NCI-H2081 treated with DMSO at 0.1 percent for 48 hours (cell line): ENCODE results near the gene ARRDC1.
A peak's percentile ranks its signal among the peaks of the same experiment; 100 is the strongest.
"Not testable (repeated sequence)": the region's sequence is repeated elsewhere in the genome, so short reads cannot be mapped to it uniquely, and the experiment has no call there.

Experiments
- DNase-seq: peaks from one replicate; lab custom pipeline; 2025; lab: John Stamatoyannopoulos, UW

Gene ARRDC1

DNA sequence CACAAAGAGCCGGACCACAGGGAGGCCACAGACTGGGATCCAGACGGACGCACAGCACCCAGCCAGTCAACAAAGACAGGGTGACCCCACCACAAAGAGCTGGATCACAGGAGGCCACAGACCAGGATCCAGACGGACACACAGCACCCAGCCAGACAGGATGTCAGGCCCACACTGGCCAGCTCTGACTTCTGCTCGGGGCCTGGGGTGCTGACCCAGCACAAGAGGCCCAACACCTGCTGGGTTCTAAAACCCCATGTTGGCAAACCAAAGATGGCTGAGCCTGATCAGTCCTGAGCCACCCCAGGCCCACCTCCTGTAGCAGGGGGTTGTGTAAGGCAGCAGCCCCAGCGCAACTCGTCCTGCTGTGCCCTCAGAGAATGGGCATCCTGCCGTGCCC, 21.5 kb upstream of the ARRDC1 start:
- DNase-seq: no peak

DNA sequence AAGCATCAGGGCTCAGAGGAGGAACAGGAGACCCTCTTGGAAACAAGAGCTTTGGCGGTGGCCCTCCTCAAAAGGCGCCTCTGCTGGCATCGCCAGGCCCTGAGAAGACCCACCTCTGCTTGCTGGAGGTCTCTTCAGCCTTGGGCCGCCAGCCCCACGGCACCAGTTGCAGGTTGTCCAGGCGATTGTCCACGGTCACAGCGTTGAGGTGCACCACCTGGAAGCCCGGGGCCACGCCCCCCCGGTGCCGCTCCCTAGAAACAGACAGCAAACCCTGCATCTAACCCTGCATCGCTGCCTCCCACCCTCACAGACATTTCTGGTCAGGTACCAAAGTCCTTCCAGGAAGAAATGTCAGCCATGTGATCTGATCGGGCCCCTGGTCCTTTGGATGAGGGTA, 18.6 kb upstream of the ARRDC1 start:
- no peak for DNase-seq

DNA sequence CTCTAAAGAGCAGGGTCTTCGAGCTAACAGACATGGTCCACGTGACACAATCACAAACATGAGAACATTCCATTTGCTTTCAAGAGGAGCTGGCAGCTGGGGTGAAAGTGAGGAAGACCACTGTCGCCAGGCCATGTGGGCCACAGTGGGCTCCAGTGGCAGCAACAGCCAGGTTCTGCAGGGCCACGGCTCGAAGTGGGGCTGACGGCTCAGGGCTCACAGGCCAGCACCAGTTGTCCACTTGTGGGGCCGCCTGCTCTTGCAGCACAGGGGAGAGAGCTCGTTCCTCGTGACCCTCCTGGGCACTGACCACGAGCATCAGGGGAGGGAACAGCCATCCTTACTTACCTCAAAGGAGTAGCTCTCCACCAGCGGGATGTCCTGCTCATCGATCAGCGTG, 17.2 kb upstream of the ARRDC1 start:
- no peak for DNase-seq

DNA sequence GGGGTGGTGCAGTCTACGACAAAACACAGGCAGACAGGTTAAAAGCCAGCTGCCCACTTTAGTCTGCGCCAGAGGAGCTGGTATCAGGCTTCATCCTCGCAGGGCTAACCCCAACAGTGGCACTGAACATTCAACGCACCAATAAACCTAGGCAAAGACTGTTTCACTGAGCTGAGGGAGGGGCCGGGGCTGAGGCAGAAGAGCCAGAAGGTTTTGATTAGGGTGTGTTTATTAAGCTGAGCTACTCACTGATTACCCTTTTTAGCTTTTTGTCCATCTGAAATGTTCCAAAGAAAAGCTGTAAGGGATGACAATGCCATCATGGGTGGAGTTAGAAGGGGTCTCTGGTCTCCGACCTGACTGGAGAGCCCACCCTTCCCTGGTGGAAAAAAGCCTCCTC, 16.6 kb upstream of the ARRDC1 start:
- no peak for DNase-seq

DNA sequence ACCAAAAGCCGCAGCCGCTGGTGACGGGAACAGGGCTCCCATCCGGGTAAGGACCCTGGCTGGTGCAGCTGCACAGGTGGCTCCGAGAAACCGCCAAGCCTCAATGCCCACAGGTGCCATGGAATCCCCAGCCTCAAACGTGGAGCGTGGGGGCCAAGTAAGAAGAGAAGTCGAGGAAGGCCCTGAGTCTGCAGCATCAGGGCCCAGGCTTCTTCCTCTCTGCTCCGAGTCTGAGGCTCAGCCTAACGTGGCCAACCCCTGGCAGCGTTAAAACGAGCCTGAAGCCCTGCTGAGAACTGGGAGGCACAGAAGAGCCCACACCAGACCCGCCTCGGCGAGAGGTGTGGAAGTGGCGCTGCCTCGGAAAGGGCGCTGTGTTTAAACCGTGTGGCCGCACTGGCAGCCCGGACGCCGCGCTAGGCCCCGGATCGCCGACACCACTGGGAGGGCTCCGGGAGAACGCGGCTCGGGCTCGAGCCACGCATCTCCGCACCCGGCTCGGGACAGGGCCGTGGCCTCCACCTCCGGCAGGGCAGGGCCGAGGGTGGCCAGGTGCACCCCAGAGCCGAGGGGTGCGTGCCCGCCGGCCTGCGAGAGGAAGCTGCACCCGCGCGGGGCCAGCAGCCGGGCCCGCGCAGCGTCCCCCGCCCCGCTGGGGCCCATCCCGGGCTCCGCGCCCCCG, 15.9 kb upstream of the ARRDC1 start:
- no peak for DNase-seq

DNA sequence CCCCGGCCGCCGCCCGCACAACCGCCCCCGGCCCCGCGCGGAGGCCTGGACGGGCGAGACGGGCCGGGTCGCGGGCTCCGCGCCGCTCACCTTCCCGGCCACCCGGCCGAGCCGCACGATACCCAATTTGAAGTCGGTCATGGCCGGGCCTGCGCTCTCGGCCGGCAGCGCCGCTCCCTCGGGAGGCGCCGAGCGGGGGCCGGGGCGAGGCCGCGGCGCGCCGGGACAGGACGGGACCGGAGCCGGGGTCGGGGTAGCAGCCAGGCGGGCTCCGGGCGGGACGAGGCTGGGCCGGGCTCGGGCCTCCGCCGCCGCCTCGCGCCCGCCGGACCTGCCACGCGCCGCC, 15.4 kb upstream of the ARRDC1 start:
- DNase-seq: no peak

DNA sequence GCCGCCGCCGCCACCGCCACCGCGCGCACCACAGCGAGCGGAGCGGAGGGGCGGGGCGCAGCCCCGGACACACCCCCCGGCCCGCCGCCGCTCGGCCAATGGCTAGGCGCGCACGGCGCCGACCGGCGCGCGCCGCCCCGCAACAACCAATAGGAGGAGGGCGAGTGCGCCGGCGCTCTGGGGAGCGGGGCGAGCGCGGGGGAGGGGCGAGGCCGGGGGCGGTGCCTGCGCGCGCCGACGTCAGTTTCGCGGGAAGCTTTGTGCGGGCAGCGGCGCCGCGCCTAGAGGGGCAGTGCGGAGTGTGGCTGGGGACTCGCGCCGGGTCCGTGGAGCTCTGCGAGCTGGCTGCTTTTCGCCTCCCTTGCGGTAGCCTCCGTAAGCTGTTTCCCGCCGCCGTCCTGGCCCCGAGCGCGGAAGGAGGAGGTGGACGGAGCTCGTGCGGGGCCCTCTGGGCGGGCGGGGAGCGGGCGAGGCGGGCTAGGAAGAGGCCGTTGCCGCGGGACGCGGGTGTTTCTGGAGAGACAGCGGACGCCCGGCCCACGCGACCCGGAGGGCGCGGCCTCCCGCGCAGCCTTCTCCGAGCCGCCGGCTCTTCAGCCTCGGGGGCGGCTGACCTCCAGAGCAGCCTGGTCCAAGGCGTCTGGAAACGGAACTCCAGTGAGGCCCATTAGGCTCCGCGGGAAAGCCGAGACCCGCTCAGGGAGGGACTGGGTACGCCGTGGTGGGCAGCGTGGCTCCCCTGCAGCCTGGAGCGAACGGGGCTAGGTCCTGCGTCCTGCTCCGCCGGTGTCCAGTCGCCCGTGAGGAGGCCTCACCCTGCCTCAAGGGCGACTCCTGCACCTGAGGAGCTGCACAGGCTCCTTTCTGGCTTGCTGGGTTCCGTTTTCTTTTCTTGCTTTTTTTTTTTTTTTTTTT, 14.8 kb upstream of the ARRDC1 start, which contains the start of gene ZMYND19:
Gene ZMYND19, minus strand, starts transcription at position 44 of the 915 bp plus-strand sequence. CDS start 249 bp downstream, outside the sequence.
- peak; percentile 24 for DNase-seq

DNA sequence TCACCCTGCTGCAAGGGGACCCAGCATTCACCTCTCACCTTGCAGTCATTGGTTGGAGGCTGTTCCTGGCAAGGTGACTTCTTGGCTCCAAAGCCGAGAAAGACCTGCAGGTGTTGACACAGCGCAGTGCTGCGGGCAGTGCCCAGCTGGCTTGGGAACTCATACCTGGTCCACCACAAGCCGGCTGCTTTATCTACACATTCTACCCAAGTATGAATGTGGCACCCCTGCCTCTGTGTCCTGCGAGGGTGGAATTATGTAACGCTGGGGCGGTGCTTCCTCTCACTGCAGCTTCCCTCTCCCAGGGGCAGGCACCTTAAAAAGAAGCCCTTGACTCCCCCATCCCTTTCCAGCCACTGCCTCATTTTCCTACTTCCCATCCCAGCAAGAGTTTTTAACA, 12.7 kb upstream of the ARRDC1 start:
- no peak for DNase-seq

DNA sequence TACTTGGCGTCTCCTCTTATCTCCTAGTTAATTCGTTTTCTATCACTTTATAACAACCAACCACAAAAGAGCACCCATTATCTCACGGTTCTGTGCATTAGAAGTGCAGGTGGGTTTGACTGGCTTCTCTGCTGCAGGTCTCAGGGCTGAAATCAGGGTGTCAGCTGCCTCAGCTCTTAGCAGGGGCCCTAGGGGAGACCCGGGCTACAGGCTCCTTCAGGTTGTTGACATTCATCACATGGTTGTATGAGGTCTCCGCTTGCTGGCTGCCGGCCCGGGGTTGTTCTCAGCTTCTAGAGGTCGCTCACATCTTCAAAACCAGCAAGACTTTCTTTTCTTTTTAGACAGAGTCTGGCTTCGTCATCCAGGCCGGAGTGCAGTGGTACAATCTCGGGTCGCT, 12.3 kb upstream of the ARRDC1 start:
- no peak for DNase-seq

DNA sequence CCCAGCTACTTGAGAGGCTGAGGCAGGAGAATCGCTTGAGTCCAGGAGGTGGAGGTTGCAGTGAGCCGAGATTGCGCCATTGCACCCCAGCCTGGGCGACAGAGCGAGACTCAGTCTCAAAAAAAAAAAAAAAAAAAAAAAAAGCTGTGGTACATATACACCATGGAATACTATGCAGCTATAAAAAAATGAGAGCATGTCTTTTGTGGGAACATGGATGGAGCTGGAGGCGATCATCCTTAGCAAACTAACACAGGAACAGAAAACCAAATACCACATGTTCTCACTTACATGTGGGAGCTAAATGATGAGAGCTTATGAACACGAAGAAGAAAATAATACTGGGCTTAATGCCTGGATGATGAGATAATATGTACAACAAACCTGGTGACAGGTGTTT, 8.9 kb upstream of the ARRDC1 start:
- not testable (repeated sequence) for DNase-seq

DNA sequence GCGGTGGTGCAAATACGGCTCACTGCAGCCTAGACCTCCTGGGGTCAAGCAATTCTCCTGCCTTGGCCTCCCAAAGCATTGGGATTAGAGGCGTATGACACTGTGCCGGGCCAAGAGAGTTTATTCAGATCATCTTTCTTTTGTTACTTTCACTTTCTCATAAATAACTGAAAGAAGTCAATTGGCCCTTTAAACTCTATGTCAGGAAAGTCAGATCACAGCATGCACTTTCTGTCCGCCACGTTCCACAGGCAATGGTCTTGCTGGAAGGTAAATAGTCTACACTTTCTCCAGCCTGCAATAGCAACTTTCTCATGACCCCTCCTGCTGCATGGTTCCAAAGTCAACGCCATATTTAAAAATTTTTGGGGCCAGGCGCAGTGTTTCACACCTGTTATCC, 6.5 kb upstream of the ARRDC1 start:
- no peak for DNase-seq

DNA sequence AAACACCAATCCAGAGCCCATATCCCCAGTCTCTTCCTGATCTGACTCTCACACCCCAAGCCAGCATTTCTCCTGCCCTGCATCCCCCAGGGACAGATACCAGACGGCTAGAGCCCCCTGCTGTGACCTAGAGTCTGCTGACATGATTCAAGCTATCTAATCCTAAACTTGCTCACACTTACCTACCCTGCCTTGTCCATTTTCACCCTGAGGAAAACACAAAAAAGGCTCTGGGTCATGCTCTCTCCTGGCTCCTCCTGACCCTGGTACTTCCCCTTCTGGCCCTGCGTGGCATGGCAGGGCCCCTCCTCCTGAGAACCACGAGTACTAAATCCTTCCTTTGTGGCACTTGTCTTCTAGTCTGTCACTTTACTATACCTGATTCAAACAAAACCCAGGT, 2.8 kb upstream of the ARRDC1 start:
- DNase-seq: no peak

DNA sequence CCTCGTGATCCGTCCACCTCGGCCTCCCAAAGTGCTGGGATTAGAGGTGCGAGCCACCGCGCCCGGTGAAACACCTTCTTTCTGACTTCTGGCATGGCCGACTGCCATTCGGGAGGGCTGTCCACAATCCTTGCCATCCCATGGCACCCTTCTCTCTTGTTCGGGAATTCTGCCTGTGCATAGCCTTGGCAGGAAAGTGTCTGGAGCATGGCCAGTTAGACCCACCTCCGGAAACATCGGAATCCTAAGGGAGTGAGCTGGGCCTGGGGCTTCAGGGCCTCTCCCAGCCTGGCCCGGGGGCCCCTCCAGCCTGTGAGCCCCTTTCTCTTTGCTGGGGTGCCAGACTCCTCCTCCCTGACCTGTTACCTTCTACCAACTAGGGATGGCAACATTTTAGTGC, 1.6 kb upstream of the ARRDC1 start:
- no peak for DNase-seq

DNA sequence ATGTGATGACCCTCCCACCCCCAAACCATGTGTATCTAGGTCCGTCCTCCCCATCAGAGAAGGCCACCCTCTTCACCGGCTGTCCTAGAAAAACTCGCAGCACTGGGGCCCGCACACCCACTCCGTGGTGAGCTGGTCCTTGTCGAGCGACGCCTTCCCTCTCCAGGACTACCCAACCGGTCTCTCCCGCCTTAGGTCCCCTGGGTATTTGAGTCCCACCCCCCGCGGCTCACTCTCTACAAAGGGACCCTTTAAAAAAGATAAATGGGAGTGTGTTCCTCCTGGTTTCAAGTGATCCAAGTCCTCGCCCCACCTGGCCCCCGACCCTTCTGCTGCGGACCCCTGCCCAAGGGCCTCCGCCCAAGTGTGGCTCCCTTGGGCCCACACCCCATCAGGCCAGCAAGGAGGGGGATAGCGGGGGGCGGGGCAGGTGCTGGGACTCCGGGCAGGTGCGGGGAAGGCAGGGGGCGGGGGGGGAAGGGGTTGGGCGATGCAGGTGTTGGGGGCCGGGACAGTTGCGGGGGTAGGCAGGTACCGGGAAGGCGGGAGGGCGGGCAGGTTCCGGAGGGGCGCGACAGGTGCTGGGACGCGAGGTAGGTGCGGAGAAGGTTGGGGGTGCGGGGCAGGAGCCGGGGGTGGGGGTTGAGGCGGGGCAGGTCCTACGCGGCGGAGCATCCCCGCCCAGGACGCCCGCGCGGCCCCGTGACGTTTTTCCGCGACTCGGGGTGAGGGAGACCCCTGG, 970 bp upstream of the ARRDC1 start:
- no peak for DNase-seq

DNA sequence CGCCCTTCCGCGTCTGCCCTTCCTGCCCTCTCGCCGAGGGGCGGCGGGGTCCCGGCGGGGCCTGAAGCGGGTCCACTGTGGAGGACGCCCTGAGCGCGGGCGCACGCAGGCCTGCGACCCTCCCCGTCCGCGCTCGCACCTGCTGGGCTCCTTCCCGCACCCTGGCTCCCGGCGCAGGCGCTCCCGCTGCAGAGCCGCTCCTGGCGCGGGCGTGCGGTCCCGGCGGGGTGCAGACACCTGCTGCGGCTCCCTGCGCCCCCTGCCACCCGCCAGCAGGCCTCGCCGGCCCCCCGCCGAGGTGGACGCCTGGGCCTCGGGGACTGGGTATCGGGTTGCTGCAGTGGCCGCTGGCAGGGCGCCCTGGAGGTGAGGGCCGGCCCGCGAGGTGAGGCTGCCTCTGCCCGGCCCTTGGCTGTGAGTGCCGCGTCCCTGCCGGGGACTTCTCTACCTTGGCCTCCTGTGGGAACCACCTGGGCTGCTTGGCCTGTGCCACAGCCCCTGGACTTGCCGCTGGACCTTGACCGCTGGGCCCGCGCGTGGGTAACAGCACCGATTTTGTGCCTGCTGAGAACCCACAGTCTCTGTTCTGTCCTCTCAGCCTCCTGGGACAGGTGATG, 627 bp downstream of the ARRDC1 start:
- DNase-seq: no peak

DNA sequence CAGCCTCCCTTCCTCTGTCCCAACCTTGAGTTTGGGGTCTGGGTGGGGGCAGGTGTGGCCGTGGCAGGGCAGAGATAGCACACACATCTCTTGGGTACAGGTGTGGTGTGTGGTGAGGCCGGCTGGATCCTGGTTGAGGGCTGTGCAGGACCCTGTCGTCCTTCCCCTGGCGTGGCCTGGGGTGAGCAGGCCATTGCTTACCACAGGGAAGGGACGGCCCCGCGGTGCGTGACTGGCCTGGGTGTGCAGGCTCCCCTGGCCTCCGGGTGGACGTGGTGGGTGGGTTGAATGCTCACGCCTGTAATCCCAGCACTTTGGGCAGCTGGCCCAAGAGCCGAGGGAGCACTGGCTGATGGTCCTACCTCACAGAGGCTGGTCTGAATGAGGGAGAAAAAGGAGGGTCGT, 1.2 kb downstream of the ARRDC1 start:
- DNase-seq: no peak

DNA sequence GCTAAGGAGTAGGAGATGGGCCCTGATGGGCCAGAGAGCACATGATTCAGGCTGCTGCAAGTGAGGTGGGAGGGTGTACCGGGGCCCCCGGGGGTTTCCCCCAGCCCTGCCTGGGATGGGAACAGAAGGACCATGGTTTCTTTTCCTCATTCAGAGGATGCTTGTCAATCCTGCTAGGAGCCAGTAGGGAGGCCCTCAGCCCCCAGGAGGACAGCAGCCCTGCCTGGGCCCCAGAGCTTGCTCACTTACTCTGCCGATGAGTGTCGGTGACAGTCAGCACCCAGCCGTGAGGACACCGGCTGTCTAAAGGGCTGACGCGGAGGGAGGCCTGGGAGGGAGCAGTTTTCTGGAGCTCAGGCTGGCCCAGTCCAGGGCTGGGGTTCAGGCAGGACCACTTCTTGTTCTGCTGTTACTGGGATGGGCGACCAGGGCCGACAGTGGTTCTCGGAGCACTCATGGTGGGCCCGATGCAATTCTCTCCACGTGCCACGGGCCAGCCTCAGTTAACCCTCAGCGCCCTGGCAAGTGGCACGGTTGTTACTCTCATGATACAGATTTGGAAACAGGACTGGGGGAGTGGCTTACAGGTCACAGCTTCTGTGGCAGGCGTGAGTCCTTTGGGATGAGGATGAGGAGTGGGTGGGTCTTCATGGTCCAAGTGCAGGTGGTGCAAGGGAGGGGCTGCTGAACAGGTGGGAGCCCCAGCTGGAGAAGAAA, 1.8 kb downstream of the ARRDC1 start:
- no peak for DNase-seq

DNA sequence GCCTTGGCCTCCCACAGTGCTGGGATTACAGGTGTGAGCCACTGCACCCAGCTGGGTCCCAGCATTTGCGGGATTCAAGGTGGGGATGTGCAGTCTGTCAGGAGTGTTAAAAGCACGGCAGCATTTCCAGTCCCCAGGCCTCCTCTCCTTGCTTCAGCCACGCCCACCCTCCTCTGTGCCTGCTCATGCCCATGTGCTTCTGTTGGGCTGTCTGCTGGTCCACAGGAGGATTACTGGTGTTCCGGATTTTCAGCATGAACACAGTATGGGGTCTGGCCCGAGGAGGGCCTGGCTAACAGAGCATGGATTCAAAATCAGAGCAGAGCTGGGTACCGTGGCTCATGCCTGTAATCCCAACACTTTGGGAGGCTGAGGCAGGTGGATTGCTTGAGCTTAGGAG, 5.5 kb downstream of the ARRDC1 start:
- DNase-seq: no peak

DNA sequence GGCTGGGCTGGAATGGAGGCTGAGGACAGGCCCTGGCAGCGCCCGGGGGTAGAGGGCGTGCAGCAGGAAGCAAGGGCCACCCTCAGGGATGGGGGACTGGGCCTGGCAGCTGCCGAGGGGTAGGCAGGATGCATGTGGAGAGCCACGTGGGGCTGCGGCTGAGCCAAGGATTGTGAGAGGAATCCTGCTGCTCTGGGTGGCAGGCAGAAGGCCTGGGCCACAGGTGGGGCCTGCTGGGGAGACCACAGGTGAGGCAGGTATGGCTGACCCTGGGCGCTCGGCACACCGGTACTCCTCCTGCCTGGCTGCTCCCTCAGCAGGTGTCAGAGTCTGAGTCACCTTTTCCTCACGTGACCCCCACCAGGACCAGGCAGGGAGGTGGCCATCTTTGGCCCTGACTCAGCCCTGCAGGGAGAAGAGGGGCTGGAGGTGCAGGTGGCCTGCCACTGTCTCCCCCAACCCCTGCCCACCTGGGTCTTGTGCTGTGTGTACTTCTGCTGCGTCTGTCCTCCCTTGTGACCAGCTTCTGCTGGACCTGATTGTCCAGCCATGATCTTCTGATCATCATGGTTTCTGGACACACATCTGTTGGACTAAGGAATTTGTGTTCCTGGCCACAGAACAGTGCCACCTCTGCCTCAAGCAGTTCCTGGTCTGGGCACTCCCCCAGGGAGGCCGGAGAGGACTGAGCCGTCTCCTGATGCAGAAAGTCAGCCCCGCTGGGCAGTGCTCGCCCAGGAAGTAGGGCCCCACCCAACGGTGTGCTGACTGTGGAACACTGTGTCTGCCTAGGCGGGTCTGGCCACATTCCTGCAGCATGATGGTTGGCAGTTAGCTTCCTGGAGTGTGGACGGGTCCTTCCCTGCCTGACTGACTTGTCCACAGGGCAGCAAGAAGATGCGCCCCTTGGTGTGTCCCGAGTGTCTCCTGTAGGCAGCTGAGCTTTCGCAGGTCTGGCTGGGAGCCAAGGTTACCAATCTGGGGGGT, 6.4 kb downstream of the ARRDC1 start:
- DNase-seq: no peak

DNA sequence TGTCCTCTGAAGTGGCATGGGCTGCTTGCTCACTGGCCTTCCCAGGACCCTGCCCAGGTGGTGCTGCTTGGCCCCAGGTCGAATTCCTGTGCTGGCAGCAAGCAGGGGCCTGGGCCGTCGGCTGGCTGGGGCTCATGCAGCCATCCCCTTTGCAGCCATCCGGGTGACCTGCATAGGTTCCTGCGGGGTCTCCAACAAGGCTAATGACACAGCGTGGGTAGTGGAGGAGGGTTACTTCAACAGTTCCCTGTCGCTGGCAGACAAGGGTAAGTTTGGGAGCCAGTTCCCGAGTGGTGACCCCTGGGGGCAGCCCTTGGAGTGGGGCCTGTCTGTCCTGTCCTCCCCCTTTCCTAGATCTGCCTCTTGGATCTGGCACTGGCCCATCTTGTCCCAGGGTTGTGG, 7.3 kb downstream of the ARRDC1 start:
- no peak for DNase-seq
